Uterus (tissue), 4 donors: Measurements from ENCODE around the gene C5orf63. TPM values are rescaled to one million over a fixed set of nuclear protein-coding genes. Genes with fewer than 3 reads are reported as not detected.
"Not testable (repeated sequence)": the region's sequence is repeated elsewhere in the genome, so short reads cannot be mapped to it uniquely, and the experiment has no call there.

ENCODE experiments used
- DNase-seq, 2 donors: peaks; one replicate each; pipeline ENCODE4 v3.0.0-alpha.2; 2019 to 2020
- H3K27ac ChIP-seq, 2 donors: fragments of 200-600 bp; sonication (generic); 1 replicate in 1 of 2; 2 replicates in 1 of 2; pipeline ENCODE4 v1.5.1; 2016 to 2018
- H3K27me3 ChIP-seq, 2 donors: fragments of 200-600 bp; sonication (generic); one replicate each; pipeline ENCODE4 v1.5.1; 2018 to 2019; ENCODE audit warnings: control low read depth in 1 of 2
- H3K36me3 ChIP-seq, 2 donors: fragments of 200-600 bp; sonication (generic); one replicate each; pipeline ENCODE4 v1.5.1; 2019; ENCODE audit warnings: control low read depth in 1 of 2
- H3K4me1 ChIP-seq, 2 donors: fragments of 200-600 bp; sonication (generic); one replicate each; pipeline ENCODE4 v1.5.1; 2018 to 2019; ENCODE audit warnings: control low read depth in 1 of 2
- H3K4me3 ChIP-seq, 2 donors: fragments of 200-600 bp; sonication (generic); 1 replicate in 1 of 2; 2 replicates in 1 of 2; pipeline ENCODE4 v1.5.1; 2018 to 2019; ENCODE audit warnings: mild to moderate bottlenecking in 1 of 2
- H3K9me3 ChIP-seq, 2 donors: fragments of 200-600 bp; sonication (generic); one replicate each; pipeline ENCODE4 v1.5.1; 2019; ENCODE audit warnings: control low read depth in 1 of 2
- POLR2A ChIP-seq, 2 donors: fragments of 450-650 bp; IDR thresholded peaks; one replicate each; pipeline ENCODE4 v1.6.1; 2016; ENCODE audit warnings: antibody characterized with exemption in 2 of 2, mild to moderate bottlenecking in 1 of 2, moderate library complexity in 1 of 2
- intact Hi-C: fragments of 100-400 bp; cut with DNase I; formaldehyde crosslinking; loops from one replicate; pipeline ENCODE4 v1.15.1; 2023; ENCODE audit warnings: low total_unique reads
- total RNA-seq, 4 donors: library from RNA; depleted of rRNA in 3 of 4; stranded (reverse); fragments of >200 nt in 3 of 4; gene quantifications; one replicate each; pipeline versions ENCODE4 v1.1.0 to v1.2.4, GENCODE V29; 2014 to 2023
- TF ChIP-seq, protein P1 (sequence below), 4 experiments: fragments of 200-600 bp in 2 of 4; fragments of 450-650 bp in 2 of 4; sonication (generic) in 2 of 4; IDR thresholded peaks; one replicate each; pipeline ENCODE4 v1.5.1; 2016 to 2019; ENCODE audit warnings: antibody characterized with exemption in 4 of 4, mild to moderate bottlenecking in 2 of 4, moderate library complexity in 1 of 4
- donor health status: DM: yes; HTN: yes; CAD: no.

Gene C5orf63
- total RNA-seq, 4 donors from 2014 or later: 3.6 to 6.0 (median 4.8) TPM; not detected in 1

DNA sequence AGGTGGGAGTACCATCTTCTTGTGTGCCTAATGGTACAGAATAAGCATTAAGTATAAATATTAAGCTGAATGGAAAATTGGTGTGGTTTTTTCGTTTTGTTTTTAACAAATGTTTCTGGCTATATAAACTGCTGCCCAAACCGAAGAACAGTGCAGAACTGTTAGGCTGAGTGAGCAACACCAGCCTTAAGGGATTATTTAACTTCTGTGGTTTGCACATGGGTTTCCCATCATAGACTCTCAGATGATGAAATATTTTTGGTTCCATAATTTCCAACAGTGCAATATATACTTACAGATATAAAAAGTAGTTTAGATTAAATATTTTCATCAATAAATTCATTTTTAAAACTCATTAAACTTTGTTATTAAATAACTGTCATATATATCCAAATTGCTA, 16.4 kb downstream of the C5orf63 start:
- intact Hi-C loops: no loop called here
- Histone ChIP-seq H3K36me3 (no peaks in the 10 kb centered on the region), H3K27ac (no peak overlapping the region), H3K27me3 (no peaks in the 10 kb centered on the region), H3K4me3 (no peak overlapping the region), H3K9me3 (no peaks in the 10 kb centered on the region), H3K4me1 (no peaks in the 10 kb centered on the region)
- TF ChIP-seq POLR2A (IDR thresholded peaks at IDR 0.05): no peak
- TF ChIP-seq, protein P1, sequence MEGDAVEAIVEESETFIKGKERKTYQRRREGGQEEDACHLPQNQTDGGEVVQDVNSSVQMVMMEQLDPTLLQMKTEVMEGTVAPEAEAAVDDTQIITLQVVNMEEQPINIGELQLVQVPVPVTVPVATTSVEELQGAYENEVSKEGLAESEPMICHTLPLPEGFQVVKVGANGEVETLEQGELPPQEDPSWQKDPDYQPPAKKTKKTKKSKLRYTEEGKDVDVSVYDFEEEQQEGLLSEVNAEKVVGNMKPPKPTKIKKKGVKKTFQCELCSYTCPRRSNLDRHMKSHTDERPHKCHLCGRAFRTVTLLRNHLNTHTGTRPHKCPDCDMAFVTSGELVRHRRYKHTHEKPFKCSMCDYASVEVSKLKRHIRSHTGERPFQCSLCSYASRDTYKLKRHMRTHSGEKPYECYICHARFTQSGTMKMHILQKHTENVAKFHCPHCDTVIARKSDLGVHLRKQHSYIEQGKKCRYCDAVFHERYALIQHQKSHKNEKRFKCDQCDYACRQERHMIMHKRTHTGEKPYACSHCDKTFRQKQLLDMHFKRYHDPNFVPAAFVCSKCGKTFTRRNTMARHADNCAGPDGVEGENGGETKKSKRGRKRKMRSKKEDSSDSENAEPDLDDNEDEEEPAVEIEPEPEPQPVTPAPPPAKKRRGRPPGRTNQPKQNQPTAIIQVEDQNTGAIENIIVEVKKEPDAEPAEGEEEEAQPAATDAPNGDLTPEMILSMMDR (IDR thresholded peaks at IDR 0.05): no peak
- DNase-seq: no peak

DNA sequence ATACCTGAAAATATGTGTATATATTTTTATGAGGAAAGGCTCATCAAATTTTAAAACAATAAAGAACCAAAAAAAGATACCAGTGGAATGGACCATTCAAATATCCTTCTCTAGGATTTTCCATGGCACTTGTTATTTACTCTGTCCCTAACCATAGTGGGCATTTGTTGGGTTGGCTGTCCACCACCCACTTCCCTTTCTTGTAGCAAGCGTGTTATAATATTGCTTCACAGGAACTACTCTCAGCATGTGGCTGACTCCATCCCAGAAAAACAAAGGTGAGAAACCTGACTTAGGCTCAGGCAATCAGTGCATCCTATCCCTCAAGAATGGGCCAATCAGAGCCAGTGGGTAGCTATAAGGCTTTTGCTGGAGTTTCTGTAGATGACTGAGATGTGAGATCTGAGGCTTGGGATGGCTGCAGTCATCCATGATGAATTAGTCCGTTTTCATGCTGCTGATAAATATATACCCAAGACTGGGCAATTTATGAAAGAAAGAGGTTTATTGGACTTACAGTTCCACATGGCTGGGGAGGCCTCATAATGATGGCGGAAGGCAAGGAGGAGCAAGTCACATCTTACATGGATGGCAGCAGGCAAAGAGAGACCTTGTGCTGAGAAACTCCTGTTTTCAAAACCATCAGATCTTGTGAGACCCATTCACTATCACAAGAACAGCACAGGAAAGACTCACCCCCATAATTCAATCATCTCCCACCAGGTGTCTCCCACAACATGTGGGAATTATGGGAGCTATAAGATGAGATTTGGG, 17.2 kb downstream of the C5orf63 start:
- DNase-seq: no peak
- intact Hi-C loops: no loop called here
- H3K9me3 ChIP-seq: no peaks in the 10 kb centered on the region

DNA sequence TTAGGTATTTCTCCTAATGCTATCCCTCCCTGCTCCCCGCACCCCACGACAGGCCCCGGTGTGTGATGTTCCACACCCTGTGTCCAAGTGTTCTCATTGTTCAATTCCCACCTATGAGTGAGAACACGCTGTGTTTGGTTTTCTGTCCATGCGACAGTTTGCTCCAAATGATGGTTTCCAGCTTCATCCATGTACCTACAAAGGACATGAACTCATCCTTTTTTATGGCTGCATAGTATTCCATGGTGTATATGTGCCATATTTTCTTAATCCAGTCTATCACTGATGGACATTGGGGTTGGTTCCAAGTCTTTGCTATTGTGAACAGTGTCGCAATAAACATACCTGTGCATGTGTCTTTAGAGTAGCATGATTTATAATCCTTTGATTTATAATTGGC, 19.8 kb downstream of the C5orf63 start:
- H3K27ac ChIP-seq, H3K4me1 ChIP-seq, intact Hi-C loops, H3K9me3 ChIP-seq, DNase-seq, H3K4me3 ChIP-seq, H3K36me3 ChIP-seq, H3K27me3 ChIP-seq: not testable (repeated sequence)

More for the DNA sequence above, 17.2 kb downstream of the C5orf63 start:
- Histone ChIP-seq H3K36me3 (no peaks in the 10 kb centered on the region), H3K4me1 (no peaks in the 10 kb centered on the region), H3K27me3 (no peaks in the 10 kb centered on the region), H3K4me3 (no peak overlapping the region), H3K27ac (no peak overlapping the region)
- no peak for TF ChIP-seq POLR2A (IDR thresholded peaks at IDR 0.05)
- TF ChIP-seq, protein P1 (IDR thresholded peaks at IDR 0.05): no peak

DNA sequence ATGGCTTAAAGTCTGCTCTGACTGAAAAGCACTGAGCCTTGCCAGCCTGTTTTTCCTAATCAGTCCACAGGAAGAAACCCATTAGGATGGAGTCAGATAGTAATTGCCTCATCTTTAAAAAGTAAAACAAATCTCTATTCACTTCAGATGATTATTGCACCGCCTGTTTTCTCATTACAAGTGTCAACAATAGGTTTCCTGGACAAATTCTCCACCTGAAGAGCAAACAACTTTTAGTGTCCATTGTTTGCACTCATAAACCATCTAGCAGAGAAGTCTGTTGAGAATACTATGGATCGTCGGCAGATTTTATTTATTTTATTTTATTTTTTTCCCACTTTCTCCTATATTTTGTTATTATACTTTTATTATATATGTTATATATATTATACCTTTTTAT, 20.3 kb downstream of the C5orf63 start:
- TF ChIP-seq POLR2A (IDR thresholded peaks at IDR 0.05): no peak
- intact Hi-C loops: no loop called here
- Histone ChIP-seq H3K36me3 (no peaks in the 10 kb centered on the region), H3K9me3 (no peaks in the 10 kb centered on the region), H3K27ac (no peak overlapping the region), H3K4me1 (no peaks in the 10 kb centered on the region), H3K27me3 (no peaks in the 10 kb centered on the region), H3K4me3 (no peak overlapping the region)
- DNase-seq: no peak

DNA sequence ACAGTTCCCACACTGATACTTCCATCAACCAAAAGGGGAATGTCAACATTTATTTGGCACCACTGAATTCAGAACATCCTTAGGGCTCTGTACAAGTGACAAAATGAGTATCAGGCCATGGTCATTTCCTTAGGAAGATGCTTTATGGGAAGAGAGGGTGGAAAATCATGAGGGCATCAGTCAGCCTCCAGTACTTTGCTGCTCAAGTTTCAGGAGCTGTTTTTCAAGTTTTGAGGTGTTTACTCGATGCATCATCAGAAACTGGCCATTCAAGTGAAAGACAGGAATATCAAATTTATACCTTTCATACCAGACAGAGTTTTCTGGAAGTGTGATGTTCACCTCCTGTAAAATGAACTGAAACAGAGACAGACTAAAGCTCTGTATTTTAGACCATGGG, 21.7 kb downstream of the C5orf63 start:
- Histone ChIP-seq H3K27me3 (no peaks in the 10 kb centered on the region), H3K4me3 (no peak overlapping the region), H3K36me3 (no peaks in the 10 kb centered on the region), H3K9me3 (no peaks in the 10 kb centered on the region), H3K4me1 (no peaks in the 10 kb centered on the region), H3K27ac (no peak overlapping the region)
- DNase-seq: no peak
- intact Hi-C loops: no loop called here
- TF ChIP-seq, protein P1 (IDR thresholded peaks at IDR 0.05): no peak
- no peak for TF ChIP-seq POLR2A (IDR thresholded peaks at IDR 0.05)

DNA sequence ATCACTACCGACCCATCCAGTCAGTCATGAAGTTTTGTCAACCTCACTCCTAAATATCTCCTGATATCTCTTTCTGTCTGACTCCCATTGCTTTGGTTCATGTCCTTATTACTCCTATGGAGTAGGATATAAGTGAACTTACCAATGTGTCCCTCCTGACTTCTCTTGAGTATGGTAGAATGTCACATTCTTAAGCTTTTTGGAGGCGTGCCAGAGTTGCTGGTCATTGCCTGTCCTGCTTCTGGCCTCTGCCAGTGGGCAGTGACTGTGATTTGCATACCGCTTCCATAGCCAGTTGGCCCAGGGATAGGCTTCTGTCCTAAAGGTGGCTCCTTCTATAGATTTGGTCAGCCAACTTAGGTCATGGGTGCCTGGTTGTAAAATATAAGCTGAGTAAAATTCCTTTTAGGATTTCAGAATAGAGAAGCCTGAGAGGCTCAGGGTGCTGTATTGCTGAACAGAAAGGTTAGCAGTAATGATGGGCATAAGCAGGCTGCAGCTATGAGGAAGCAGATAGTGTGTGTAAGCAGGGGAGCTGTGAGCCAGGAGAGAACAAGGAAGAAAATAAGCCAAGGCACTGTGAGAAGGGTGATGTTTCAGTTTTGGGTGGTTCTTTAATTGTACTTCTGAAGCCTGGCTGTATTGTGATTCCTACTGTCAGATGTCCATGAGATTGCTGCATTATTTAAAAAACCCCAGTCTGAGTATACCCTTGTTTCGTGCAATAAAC, 26.8 kb downstream of the C5orf63 start:
- Histone ChIP-seq H3K27ac (no peak overlapping the region), H3K4me3 (no peak overlapping the region), H3K4me1 (peaks cover 0 to 1% of the 10 kb centered on the region in 2 donors), H3K27me3 (no peaks in the 10 kb centered on the region), H3K36me3 (no peaks in the 10 kb centered on the region), H3K9me3 (no peaks in the 10 kb centered on the region)
- no peak for DNase-seq
- intact Hi-C loops: loop anchor here (10.0 kb wide), 1 partner anchor 1028 kb away; no protein-coding TSS in a partner anchor
- TF ChIP-seq, protein P1 (IDR thresholded peaks at IDR 0.05): no peak
- no peak for TF ChIP-seq POLR2A (IDR thresholded peaks at IDR 0.05)
